OCI-LY3 (cell line): Measurements from ENCODE around the gene CDC14A.

Experiments
- H2AFZ ChIP-seq: fragments of 200-600, 300-600 bp; shearing (Covaris generic); 2 replicates; pipeline ENCODE4 v1.6.0; 2014; ENCODE audit warnings: antibody characterized with exemption, low read depth, low read length
- H3K27ac ChIP-seq: fragments of 200-600, 300-600 bp; sonication (generic); 2 replicates; pipeline ENCODE4 v1.5.1; 2014; ENCODE audit warnings: mild to moderate bottlenecking, low read length, moderate library complexity, mixed read lengths
- H3K27me3 ChIP-seq: fragments of 200-600, 300-600 bp; sonication (generic); 2 replicates; pipeline ENCODE4 v1.6.1; 2014; ENCODE audit warnings: low read depth, low read length, mixed read lengths
- H3K36me3 ChIP-seq: fragments of 200-600, 300-600 bp; sonication (generic); replicated peaks from 2 replicates; pipeline ENCODE3; 2014; ENCODE audit warnings: low read depth, low read length, mixed read lengths
- H3K4me1 ChIP-seq: fragments of 300-600, 200-600 bp; sonication (generic); 2 replicates; pipeline ENCODE4 v1.6.1; 2014; ENCODE audit warnings: low read length, mixed read lengths
- H3K4me2 ChIP-seq: fragments of 200-600, 300-600 bp; sonication (generic); 2 replicates; pipeline ENCODE4 v1.6.1; 2014; ENCODE audit warnings: low read length, mixed read lengths
- H3K4me3 ChIP-seq: fragments of 300-600, 200-600 bp; sonication (generic); 2 replicates; pipeline ENCODE4 v1.5.1; 2014; ENCODE audit warnings: antibody characterized with exemption, mild to moderate bottlenecking, low read length, moderate library complexity
- H3K79me2 ChIP-seq: fragments of 300-600, 200-600 bp; shearing (Covaris generic); 2 replicates; pipeline ENCODE4 v1.6.1; 2014; ENCODE audit warnings: mild to moderate bottlenecking, low read length, mixed read lengths
- H3K9ac ChIP-seq: fragments of 300-600, 200-600 bp; shearing (Covaris generic); 2 replicates; pipeline ENCODE4 v1.6.0; 2014; ENCODE audit warnings: mild to moderate bottlenecking, low read length, moderate library complexity
- H3K9me3 ChIP-seq: fragments of 200-600, 300-600 bp; shearing (Covaris generic); 2 replicates; pipeline ENCODE4 v1.6.1; 2014; ENCODE audit warnings: low read length, mixed read lengths; ENCODE audit not compliant: insufficient read depth
- H4K20me1 ChIP-seq: fragments of 200-600, 300-600 bp; sonication (generic); 2 replicates; pipeline ENCODE4 v1.6.1; 2016; ENCODE audit warnings: low read length, mixed read lengths; ENCODE audit not compliant: insufficient read depth
- EZH2phosphoT487 ChIP-seq: fragments of 200-600 bp; shearing (Covaris generic); IDR thresholded peaks from 2 replicates; pipeline ENCODE4 v1.6.1; 2018; ENCODE audit warnings: antibody characterized with exemption, mixed run types, low read depth
- TF ChIP-seq, protein P1 (sequence below): fragments of 200-600, 300-600 bp; sonication (generic); IDR thresholded peaks from 2 replicates; pipeline ENCODE4 v1.5.1; 2014; ENCODE audit warnings: antibody characterized with exemption, low read length, low read depth

CDC14A gene

DNA sequence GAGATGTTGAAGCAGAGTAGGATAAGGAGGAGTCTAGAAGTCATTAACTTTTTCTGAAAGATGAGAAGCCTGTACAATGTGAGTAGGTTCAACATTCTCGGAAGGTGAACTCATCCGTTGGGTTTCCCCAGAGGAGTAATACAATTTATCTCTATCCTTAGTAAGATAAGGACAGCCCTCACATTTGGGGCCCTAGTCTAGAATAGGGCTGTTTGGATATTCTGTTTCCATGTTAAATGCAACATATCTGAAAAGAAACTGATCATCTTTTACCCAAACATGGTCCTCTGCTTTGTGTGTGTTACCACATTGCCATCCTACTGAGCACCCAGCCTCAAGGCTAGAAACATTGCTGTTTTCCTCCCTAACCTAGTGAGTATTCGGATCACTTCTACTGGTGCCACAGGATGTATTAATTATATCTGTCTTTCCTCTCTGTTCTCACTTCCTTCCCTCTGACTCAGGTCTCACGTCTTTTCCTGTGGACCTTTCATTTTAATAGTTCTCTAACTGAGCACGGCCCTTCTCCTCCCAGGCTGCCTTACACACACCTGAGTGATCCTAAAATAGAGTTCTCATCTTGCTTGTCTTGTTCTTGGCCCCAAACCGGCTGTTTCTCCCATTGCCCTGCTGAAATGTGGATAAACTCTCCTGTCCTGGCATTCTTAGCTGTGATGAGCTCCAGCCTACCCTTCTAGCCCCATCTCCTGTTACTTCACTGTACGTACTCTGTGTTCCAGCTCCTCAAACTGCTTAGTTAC lies 91.7 kb downstream of the CDC14A start:
- no peaks in the 10 kb centered on the region for H3K27me3 ChIP-seq
- H3K9me3 ChIP-seq = no peaks in the 10 kb centered on the region
- H3K4me3 ChIP-seq = no peak overlapping the region
- H2AFZ ChIP-seq = no peak overlapping the region
- TF ChIP-seq EZH2phosphoT487 = no peak
- TF ChIP-seq, protein P1, sequence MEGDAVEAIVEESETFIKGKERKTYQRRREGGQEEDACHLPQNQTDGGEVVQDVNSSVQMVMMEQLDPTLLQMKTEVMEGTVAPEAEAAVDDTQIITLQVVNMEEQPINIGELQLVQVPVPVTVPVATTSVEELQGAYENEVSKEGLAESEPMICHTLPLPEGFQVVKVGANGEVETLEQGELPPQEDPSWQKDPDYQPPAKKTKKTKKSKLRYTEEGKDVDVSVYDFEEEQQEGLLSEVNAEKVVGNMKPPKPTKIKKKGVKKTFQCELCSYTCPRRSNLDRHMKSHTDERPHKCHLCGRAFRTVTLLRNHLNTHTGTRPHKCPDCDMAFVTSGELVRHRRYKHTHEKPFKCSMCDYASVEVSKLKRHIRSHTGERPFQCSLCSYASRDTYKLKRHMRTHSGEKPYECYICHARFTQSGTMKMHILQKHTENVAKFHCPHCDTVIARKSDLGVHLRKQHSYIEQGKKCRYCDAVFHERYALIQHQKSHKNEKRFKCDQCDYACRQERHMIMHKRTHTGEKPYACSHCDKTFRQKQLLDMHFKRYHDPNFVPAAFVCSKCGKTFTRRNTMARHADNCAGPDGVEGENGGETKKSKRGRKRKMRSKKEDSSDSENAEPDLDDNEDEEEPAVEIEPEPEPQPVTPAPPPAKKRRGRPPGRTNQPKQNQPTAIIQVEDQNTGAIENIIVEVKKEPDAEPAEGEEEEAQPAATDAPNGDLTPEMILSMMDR = no peak
- H3K36me3 ChIP-seq = no peaks in the 10 kb centered on the region
- no peaks in the 10 kb centered on the region for H4K20me1 ChIP-seq
- H3K79me2 ChIP-seq = no peaks in the 10 kb centered on the region
- peak overlapping the region; percentile 53 for H3K4me2 ChIP-seq
- H3K27ac ChIP-seq = no peak overlapping the region
- H3K9ac ChIP-seq = no peak overlapping the region
- peaks cover 10% of the 10 kb centered on the region for H3K4me1 ChIP-seq

GRCh38 chr1:100445565-100445964 lies 93.3 kb downstream of the CDC14A start:
- Histone ChIP-seq H3K27me3 (no peaks in the 10 kb centered on the region), H3K4me2 (no peak overlapping the region), H3K9ac (no peak overlapping the region), H2AFZ (no peak overlapping the region), H4K20me1 (no peaks in the 10 kb centered on the region), H3K9me3 (no peaks in the 10 kb centered on the region), H3K27ac (no peak overlapping the region), H3K79me2 (no peaks in the 10 kb centered on the region), H3K36me3 (no peaks in the 10 kb centered on the region), H3K4me3 (no peak overlapping the region), H3K4me1 (peaks cover 10% of the 10 kb centered on the region)
- TF ChIP-seq EZH2phosphoT487 = no peak
- TF ChIP-seq, protein P1 = no peak

GRCh38 chr1:100448366-100448765 lies 96.1 kb downstream of the CDC14A start:
- H4K20me1 ChIP-seq = no peaks in the 10 kb centered on the region

DNA sequence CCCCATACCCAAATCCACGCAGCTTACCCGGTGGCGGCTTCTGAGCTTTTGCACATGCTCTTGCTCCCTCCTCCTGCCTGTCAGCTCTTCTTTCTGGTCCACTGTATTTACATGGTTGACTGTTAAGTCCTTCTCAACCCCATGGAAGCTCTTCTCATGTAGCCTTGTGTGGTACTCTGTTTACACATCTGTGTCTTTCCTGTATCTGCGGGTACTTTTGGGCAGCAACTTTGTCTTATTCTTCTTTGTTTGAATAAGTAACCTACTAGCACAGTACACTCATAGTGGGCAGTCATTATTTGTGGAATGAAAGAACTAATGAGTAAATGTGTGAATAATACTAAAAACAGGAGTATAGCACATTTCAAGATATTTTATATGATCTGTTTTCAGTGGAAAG lies 97.2 kb downstream of the CDC14A start:
- Histone ChIP-seq H3K79me2 (no peaks in the 10 kb centered on the region), H3K9ac (no peak overlapping the region), H2AFZ (no peak overlapping the region), H3K4me3 (no peak overlapping the region), H4K20me1 (no peaks in the 10 kb centered on the region), H3K4me2 (no peak overlapping the region), H3K27me3 (no peaks in the 10 kb centered on the region), H3K36me3 (no peaks in the 10 kb centered on the region), H3K4me1 (peaks cover 3% of the 10 kb centered on the region; the same call in 1 of the 2 replicates), H3K27ac (no peak overlapping the region), H3K9me3 (no peaks in the 10 kb centered on the region)
- TF ChIP-seq, protein P1 = no peak
- no peak for TF ChIP-seq EZH2phosphoT487

More at GRCh38 chr1:100448366-100448765, 96.1 kb downstream of the CDC14A start:
- Histone ChIP-seq H3K36me3 (no peaks in the 10 kb centered on the region), H3K27me3 (no peaks in the 10 kb centered on the region), H3K4me1 (peaks cover 12% of the 10 kb centered on the region), H3K4me3 (no peak overlapping the region), H3K9ac (no peak overlapping the region), H3K27ac (no peak overlapping the region), H3K79me2 (no peaks in the 10 kb centered on the region), H2AFZ (no peak overlapping the region), H3K9me3 (no peaks in the 10 kb centered on the region), H3K4me2 (no peak overlapping the region)
- TF ChIP-seq EZH2phosphoT487 = no peak
- TF ChIP-seq, protein P1 = no peak
